MM.1S (cell line): ENCODE measurements around the gene RAPGEF4.

ENCODE experiments used
- EZH2 ChIP-seq: fragments of 300-600 bp; sonication (generic); optimal IDR thresholded peaks from 2 replicates; pipeline ENCODE3; 2017; ENCODE audit warnings: low read depth, mild to moderate bottlenecking, antibody characterized with exemption, low read length, mixed read lengths
- TF ChIP-seq, protein P1 (sequence below): fragments of 300-600 bp; sonication (generic); IDR thresholded peaks from 2 replicates; pipeline ENCODE4 v1.5.1; 2016; ENCODE audit warnings: antibody characterized with exemption, low read length, mixed read lengths

DNA sequence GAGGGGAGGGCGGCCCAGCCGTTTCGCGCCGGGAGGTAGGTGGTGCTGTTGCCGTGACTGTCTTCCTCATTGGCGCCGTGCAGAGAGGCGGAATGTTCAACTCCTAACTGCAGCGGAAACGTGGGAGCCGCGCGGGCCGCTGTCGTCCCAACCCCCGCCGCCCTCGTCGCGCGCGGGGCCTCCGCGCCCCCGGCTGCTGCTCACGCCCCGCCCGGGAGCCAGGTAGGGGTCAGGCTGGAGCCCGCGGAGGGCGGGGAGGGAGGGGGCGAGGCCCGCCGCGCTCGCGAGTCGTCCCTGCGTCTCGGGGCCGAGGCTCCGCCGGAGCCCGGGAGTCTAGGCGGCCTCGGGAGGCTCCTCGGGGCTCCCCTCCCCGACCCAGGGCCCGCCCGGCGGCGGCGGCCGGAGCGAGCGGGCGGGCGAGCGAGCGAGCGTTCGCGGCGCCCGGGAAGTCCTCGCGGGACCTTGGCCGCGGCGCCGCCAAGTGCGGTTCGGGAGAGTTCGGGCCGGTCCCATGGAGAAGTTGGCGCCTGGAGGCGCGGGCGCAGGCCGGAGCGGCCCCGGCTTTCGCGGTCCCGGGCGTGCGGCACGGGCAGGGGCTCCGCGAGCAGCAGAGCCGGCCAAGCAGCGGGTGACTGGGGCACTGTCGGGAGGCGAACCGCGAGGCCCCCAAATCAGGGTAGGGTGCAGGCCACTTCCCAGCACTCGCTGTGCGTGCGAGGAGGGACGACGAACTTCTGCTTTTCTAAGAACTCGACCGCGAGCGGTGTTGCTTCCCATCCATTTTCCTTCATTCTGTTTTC is 340.3 kb downstream of the RAPGEF4 start, which contains the start of gene MAP3K20:
- TF ChIP-seq, protein P1, sequence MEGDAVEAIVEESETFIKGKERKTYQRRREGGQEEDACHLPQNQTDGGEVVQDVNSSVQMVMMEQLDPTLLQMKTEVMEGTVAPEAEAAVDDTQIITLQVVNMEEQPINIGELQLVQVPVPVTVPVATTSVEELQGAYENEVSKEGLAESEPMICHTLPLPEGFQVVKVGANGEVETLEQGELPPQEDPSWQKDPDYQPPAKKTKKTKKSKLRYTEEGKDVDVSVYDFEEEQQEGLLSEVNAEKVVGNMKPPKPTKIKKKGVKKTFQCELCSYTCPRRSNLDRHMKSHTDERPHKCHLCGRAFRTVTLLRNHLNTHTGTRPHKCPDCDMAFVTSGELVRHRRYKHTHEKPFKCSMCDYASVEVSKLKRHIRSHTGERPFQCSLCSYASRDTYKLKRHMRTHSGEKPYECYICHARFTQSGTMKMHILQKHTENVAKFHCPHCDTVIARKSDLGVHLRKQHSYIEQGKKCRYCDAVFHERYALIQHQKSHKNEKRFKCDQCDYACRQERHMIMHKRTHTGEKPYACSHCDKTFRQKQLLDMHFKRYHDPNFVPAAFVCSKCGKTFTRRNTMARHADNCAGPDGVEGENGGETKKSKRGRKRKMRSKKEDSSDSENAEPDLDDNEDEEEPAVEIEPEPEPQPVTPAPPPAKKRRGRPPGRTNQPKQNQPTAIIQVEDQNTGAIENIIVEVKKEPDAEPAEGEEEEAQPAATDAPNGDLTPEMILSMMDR: peak; percentile 31
- no peak for TF ChIP-seq EZH2
